ENCODE data around the gene NPAS3.

DNA sequence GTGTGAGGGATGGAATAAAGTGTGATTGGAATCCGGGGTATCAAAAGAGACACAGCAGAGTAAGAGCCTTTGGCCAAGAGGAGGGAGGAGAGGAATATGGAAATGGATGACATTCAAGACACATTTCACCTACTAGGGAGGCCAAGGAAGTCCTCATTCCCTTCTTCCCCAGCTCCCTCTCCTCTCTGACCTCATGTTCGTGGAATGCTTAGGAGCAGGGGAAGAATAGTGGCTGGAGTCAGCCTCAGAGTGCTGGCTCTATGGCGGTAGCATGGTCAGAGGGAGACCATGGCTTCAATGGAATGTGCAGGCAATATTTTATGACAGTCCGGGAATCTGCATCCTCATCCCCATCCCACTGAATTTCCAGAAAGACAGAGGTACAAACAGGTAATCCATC is 815.6 kb downstream of the NPAS3 start:
- TF ChIP-seq, protein P1, sequence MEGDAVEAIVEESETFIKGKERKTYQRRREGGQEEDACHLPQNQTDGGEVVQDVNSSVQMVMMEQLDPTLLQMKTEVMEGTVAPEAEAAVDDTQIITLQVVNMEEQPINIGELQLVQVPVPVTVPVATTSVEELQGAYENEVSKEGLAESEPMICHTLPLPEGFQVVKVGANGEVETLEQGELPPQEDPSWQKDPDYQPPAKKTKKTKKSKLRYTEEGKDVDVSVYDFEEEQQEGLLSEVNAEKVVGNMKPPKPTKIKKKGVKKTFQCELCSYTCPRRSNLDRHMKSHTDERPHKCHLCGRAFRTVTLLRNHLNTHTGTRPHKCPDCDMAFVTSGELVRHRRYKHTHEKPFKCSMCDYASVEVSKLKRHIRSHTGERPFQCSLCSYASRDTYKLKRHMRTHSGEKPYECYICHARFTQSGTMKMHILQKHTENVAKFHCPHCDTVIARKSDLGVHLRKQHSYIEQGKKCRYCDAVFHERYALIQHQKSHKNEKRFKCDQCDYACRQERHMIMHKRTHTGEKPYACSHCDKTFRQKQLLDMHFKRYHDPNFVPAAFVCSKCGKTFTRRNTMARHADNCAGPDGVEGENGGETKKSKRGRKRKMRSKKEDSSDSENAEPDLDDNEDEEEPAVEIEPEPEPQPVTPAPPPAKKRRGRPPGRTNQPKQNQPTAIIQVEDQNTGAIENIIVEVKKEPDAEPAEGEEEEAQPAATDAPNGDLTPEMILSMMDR (conservative IDR thresholded peaks at IDR 0.05): no peak
- TF ChIP-seq EZH2 (IDR thresholded peaks at IDR 0.05; ENCODE audit: low read depth): no peak
